ENCODE measurements around the gene RAB37.

DNA sequence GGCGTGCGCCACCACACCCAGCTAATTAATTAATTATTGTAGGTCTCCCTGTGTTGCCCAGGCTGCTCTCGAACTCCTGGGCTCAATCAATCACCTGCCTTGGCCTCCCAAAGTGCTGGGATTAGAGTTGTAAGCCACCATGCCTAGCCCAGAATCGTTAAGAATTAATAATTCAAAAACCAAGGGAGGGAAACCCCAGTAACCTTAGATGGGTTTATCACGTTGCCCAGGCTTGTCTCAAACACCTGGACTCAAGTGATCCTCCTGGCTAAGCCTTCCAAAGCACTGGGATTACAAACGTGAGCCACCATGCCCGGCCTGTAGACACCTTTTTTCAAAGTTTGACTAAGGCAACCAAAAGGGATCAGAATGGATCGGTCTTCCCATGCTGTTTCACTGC, 45.9 kb upstream of the RAB37 start:
- TF ChIP-seq, protein P1, sequence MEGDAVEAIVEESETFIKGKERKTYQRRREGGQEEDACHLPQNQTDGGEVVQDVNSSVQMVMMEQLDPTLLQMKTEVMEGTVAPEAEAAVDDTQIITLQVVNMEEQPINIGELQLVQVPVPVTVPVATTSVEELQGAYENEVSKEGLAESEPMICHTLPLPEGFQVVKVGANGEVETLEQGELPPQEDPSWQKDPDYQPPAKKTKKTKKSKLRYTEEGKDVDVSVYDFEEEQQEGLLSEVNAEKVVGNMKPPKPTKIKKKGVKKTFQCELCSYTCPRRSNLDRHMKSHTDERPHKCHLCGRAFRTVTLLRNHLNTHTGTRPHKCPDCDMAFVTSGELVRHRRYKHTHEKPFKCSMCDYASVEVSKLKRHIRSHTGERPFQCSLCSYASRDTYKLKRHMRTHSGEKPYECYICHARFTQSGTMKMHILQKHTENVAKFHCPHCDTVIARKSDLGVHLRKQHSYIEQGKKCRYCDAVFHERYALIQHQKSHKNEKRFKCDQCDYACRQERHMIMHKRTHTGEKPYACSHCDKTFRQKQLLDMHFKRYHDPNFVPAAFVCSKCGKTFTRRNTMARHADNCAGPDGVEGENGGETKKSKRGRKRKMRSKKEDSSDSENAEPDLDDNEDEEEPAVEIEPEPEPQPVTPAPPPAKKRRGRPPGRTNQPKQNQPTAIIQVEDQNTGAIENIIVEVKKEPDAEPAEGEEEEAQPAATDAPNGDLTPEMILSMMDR (conservative IDR thresholded peaks at IDR 0.05; ENCODE audit: low read length), result no peak
- TF ChIP-seq EZH2phosphoT487 (IDR thresholded peaks at IDR 0.05; ENCODE audit: borderline replicate concordance), result no peak

Data from Loucy (cell line).